GM18520 (cell line): ENCODE measurements around the gene DLEC1.
"Not testable (repeated sequence)": the region's sequence is repeated elsewhere in the genome, so short reads cannot be mapped to it uniquely, and the experiment has no call there.

Source experiments
- ATAC-seq: cut with Tn5 transposase; IDR thresholded peaks from one replicate; pipeline ENCODE4 v1.9.1; 2021; ENCODE audit not compliant: unreplicated experiment

The DLEC1 gene

DNA sequence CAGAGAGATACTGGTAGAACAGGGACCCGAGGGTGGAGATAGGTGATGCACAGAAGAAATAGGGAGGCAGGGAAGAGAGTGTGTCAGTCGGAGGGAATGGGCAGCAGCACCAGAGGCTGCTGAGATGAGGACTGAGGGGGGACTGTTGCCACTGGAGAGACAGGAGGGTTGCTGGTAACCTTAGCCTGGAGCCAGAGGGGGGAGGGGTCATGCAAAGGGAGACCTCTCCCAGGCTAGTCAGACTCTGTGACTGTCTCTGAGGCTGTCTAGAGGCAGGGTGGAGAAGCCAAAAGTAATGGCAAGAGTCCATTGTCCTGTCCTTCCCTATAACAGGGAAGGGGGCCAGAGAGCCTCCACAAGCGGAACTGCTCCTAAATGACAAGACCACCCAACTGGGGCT is 2.1 kb upstream of the DLEC1 start:
- no peak for ATAC-seq

DNA sequence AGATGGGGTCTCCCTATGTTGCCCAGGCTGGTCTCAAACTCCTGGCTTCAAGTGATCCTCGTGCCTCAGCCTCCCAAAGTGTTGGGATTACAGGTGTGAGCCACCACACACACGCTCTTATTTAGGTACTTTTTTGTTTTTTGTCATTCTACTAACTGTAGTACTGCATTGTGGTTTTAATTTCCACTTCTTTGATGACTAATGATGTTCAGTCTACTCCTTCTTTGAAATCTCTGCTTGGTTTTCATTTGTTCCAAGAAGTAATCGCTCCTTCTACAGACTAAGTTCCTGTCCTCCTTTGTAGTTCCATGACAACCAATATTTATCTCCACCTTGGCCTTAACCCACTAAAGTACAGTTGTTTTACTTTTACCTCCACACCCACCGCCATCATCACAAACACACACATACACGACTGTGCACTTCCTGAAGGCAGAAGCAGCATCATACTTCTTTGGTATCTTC is 529 bp upstream of the DLEC1 start:
- no peak for ATAC-seq

DNA sequence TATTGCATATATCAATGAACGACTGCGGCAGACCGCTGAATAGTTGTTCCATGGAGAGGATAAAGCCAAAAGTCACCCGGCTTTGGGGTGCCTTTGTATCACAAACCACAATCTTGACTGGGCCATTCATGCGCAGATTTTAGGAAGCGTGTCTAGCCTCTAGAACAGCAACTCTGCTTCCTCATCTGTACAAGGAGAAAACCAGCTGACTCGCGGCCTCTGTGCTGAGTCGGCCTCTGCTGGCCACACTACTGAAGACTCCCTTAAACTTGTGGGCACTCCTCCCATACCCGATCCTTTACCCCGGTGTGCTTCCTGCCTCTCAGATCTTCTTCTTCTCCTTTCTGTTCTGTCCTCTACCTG is 872 bp downstream of the DLEC1 start:
- no peak for ATAC-seq

DNA sequence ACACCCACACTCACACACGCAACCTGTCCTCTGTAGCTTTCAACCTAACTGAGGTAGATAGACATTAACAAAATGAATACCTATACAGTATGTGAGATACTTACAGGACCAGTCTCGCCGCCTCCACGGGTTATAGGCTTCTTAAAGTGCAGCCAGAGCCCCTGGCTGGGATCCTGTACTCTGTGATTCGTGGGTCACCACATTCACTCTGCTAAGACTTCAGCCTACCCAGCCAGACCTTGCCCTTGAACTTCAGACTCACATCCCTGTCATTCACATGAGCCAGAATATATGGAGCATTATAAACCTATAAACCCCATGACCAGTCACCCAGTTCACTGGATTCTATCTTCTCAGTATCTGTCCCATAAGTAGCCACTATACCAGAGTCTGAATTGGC is 1.4 kb downstream of the DLEC1 start:
- no peak for ATAC-seq

DNA sequence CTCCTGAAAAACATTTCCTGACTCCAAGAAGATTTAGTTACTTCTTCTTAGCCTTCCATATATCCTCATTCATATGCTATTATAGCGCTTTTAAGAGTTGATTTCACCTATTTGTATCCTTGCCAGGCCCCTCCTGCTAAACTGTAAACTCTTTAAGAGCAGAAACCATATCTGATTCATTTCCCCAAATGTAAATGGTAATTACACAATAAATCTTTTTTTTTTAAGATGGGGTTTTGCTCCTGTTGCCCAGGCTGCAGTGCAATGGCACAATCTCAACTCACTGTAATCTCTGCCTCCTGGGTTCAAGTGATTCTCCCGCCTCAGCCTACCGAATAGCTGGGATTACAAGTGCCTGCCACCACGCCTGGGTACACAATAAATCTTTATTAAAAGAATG is 4.5 kb downstream of the DLEC1 start:
- no peak for ATAC-seq

DNA sequence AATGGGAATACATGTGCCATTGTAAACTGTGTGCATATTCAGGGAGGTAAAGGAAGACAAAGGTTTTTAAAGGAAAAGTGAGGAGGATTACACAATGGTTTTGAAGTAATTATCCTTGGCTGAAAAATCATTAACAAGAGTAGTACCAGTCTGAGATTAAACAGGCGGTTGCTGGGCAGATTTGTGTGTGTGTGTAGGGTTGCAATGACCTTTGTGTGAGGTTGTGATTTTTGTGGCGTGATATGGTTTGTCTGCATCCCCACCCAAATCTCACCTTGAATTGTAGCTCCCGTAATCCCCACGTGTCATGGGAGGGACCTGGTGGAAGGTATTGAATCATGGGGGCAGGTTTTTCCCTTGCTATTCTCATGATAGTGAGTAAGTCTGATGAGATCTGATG is 7.0 kb downstream of the DLEC1 start:
- no peak for ATAC-seq

DNA sequence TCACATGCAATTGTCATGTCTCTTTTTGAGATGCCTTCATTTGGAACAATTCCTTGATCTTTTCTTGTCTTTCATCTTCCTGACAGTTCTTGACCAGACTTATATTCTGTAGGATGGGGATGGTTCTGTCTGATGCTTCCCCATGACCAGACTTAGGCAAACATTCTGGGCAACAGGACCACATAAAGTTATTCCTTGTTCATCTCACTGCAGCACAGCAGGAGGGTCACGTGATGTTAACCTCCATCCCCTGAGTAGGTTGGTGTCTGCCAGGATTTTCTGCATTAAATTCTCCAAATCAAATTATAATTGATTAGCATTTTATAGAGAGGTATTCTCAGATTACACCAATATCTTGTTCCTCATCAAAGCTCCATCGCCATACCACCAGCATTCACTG is 7.8 kb downstream of the DLEC1 start:
- no peak for ATAC-seq

DNA sequence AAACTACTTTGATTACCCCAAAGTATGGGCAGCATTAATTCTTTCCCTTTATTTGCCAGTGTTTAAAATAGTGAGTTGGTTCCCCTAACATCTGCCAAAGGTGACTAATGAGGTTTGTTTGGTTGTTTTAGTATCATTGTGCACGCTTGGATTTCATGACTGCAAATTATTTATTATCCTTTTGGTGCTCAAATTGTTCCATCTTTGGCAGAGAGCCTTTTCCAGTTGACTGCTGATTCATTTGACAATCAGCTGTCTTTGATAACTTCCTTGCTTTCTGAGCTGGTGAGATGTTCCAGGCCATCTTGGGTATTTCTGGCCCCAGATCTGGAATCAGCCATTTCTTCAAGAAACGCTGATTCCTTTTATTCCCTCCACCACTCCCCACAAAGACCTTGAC is 8.9 kb downstream of the DLEC1 start:
- ATAC-seq = no peak

DNA sequence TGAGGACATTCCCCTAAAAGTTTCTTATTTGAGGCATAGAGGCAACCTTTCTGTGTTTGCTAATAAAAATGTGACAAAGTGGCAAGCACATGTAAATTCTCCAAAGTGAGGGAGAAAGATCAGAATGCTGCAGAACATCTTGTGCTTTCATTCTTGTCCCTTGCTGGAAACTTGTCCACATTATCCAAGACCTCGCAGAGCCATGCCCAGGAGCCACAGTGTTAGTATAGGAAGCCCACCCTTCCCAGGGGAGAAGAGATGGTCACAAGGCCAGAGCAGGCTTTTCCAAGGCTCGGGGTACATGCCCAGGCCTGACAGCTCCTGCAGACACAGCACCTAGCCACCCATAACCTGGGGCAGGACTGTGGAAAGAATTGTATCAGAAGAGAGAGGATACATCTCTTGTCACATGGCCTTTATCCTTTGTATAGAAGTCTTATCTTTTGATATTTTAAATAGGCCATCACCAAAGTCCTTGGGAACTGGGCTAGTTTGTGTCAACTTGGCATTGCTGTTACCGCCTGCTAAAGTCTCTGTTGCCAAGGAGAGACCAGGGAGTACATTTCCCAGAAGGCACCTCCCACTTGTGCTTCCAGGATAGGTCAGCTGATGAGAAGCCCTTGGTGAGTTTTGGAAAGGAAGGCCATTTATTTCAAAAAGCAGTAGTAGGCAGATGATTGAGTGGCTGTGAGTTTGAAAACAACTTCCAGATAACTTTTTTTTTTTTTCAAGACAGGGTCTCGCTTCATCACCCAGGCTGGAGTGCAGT is 10.5 kb downstream of the DLEC1 start:
- no peak for ATAC-seq

DNA sequence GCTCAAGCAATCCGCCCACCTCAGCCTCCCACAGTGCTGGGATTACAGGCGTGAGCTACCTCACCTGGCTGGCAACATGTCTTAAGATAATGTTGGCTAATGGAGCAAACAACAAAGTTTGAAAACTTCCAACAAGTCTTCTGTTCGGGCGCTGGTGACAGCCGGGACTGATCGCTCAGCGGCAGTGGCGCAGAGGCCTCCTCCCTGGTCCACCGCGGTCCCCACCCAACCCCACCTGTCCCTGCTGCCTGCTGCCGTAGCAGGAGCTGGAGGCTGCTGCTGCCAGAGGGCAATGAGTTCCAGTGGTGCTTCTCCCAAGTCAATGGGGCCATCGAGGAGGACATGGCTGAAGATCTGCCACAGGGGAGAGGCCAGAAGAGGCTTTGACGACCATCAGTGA is 12.1 kb downstream of the DLEC1 start:
- ATAC-seq = no peak

DNA sequence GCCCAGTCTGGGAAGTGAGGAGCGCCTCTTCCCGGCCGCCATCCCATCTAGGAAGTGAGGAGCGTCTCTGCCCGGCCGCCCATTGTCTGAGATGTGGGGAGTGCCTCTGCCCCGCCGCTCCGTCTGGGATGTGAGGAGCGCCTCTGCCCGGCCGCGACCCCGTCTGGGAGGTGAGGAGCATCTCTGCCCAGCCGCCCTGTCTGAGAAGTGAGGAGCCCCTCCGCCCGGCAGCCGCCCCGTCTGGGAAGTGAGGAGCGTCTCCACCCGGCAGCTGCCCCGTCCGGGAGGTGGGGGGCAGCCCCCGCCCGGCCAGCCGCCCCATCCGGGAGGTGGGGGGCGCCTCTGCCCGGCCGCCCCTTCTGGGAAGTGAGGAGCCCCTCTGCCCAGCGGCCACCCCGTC is 14.3 kb downstream of the DLEC1 start:
- ATAC-seq = not testable (repeated sequence)

DNA sequence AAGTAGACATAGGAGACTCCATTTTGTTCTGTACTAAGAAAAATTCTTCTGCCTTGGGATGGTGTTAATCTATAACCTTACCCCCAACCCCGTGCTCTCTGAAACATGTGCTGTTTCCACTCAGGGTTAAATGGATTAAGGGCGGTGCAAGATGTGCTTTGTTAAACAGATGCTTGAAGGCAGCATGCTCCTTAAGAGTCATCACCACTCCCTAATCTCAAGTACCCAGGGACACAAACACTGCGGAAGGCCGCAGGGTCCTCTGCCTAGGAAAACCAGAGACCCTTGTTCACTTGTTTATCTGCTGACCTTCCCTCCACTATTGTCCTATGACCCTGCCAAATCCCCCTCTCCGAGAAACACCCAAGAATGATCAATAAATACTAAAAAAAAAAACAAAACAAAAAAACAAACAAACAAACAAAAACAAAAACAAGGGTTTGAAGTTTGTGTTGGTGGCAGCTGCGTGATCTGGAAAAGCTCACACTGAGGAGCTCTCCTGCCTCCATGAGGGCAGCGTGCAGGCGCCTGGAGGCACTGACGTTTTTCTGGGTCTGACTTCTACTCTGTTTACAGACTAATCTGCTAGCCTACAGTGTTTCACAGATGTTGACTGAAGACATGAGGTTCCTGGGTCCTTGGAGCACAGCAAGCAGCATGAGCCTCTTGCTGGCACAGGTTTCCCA is 14.9 kb downstream of the DLEC1 start:
- not testable (repeated sequence) for ATAC-seq

DNA sequence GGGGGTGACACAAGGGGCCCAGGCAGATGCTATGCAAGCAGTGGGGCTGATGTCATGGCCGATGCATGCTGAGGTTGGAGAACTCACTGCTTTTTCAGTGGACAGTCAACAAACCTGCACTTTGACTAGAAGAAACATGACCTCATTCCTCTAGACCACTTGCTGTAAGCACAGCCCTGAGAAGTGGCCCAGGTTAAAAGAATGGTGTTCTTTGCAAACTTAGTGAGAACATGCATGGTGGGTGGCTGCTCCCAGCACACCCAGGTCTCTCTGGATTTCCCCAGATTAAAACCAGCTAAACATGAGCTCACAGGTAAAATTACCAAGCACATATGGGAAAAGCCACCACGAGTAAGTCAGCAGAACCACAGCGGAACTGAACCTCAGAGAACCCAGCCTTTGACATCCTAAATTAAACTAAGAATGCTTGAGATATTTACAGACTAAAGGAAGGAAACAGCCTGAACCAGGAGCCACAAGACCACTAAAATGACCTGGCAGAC is 15.5 kb downstream of the DLEC1 start:
- ATAC-seq = no peak

DNA sequence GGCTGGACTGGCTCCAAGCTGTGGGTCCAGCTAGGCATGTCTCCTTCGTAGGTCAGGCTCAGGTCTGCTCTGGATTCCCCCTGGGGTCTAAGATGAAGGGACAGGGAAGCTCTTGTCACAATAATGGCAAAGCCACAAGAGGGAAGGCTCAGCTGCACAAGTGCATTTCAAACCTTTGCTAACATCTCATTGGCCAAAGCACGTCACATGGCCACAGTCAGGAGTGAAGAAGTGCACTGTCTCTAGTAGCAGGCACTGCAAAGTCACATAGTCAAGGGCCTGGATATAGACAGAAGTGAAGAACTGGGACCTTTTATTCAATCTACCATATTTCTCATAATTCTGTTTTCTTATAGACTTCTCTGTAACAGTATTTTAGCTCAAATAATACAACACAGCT is 20.1 kb downstream of the DLEC1 start:
- ATAC-seq = no peak

DNA sequence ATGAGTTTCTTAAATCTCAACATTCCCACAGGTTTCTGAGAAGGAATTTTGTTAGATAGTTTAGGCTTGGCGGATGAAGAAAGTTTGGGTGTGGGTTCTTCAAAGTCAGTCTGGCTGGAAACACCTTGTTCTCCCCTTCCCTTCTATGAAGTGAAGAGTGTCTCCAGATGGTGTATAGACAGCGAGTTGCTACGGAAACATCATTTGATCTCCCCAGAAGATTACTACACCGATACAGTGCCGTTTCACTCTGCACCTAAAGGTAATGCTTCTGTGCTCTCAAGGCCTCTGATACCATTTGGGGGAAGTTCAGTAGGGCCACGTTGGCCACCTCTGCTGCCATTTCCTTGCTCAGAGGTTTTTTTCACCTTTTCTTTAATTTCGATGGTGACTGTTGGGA is 20.6 kb downstream of the DLEC1 start:
- ATAC-seq = no peak

DNA sequence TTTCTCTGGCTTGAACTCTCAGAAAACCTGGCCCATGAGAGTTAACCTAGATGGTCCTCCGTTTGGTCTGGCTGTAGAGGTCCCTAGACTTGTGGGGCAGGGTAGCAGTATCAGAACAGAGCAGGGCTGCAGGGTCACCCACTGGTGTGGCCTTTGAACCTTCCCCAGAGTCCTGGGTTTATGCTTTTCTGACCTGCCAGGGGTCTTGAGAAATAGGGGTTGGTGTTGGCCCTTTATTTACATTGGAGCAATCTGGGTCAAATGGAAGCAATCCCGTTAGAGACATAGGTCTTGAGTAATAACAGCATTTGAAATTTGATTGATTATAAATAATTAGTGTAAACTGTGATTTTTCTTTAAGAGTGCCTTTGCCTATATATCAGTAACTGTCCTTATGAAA is 23.8 kb downstream of the DLEC1 start:
- no peak for ATAC-seq

DNA sequence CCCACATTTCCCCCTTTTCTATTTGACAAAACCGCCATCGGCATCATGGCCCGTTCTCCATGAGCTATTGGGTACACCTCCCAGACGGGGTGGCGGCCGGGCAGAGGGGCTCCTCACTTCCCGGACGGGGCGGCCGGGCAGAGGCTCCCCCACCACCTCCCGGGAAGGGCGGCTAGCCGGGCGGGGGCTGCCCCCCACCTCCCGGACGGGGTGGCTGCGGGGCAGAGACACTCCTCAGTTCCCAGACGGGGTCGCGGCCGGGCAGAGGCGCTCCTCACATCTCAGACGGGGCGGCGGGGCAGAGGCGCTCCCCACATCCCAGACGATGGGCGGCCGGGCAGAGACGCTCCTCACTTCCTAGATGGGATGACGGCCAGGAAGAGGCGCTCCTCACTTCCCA is 25.4 kb downstream of the DLEC1 start:
- not testable (repeated sequence) for ATAC-seq

DNA sequence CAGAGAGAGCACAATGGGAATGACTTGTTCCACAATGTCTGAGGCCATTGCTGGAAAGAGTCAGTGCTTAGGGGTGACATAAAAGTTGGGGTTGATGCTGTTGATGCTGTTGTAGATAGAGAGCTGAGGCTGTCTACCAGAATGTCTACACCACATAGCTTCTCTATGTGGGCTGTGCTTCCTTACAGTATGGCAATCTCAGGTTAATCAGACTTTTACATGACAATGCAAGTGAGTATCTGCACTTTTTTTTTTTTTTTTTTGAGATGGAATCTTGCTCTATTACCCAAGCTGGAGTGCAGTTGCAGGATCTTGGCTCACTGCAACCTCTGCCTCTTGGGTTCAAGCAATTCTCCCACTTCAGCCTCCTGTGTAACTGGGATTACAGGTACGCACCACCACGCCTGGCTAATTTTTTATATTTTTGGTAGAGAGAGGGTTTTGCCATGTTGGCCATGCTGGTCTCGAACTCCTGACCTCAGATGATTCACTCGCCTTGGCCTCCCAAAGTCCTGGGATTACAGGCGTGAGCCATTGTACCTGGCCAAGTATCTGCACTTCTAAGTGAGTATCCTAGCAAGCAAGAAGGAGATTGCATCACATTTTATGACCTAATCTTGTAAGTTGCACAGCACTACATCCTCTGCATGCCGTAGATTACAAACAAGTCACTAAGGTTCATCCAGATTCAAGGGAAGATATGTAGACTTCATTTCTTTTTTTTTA is 28.7 kb downstream of the DLEC1 start:
- ATAC-seq = no peak

DNA sequence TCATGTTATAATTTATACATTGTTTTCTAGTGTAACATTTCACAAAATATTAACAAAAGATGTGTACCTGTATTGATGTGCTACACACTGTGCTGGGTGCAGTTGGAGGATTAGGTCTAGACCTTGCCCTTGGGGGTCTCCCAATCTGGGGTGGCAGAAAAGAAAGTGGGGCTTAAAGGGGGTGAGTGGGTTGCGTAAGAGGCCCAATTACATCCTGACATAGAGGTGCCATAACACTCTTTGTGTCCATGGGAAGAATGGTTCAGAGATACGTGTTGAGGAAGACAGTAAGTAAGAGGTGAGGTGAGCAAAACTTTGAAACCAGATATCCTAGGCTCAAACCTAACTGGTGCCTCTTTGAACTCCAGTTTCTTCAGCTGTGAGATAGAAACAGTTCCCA is 31.0 kb downstream of the DLEC1 start:
- no peak for ATAC-seq

DNA sequence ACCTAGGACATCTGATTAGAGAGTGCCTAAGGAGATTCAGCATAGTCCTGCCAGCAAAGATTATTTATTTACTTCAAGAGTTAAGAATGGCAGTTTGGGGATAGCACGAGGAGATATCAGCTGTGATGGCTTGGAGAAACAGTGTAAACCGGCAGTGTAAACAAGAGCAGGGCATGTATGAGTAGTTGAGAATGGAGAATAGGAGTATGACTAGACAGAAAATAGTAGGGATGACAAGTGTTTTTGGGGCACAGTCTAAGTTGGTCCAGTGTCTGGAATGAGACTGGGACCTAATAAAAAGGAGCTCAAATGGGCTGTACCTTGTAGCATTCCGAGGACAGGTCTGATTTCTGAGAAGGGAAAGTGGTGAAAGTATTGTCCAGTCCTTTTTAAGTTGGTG is 38.1 kb downstream of the DLEC1 start:
- not testable (repeated sequence) for ATAC-seq

DNA sequence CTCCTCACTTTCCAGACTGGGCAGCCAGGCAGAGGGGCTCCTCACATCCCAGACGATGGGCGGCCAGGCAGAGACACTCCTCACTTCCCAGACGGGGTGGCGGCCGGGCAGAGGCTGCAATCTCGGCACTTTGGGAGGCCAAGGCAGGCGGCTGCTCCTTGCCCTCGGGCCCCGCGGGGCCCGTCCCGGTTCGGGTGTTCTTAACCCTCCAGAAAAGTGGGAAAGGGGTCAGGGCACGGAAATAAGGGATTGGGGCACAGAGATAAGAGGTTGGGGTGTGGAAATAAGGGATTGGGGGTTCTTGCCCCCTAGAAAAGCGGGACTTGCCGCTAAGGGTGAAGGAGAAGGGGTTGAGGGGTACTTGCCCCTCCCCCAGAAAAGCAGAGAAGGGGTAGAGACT is 43.3 kb downstream of the DLEC1 start:
- not testable (repeated sequence) for ATAC-seq

DNA sequence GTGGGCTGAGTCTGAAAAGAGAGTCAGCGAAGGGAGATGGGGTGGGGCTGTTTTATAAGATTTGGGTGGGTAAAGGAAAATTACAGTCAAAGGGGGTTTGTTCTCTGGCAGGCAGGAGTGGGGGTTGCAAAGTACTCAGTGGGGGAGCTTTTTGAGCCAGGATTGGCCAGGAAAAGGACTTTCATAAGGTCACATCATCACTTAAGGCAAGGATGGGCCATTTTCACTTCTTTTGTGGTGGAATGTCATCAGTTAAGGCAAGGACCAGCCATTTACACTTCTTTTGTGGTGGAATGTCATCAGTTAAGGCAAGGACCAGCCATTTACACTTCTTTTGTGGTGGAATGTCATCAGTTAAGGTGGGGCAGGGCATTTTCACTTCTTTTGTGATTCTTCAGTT is 44.2 kb downstream of the DLEC1 start:
- not testable (repeated sequence) for ATAC-seq
